HepG2 (cell line): ENCODE results near the gene THUMPD2. TPM values are rescaled to one million over a fixed set of nuclear protein-coding genes. Genes with fewer than 3 reads are reported as not detected.

ENCODE experiments used
- CENPT ChIP-seq: sonication (generic); formaldehyde crosslinking; IDR thresholded peaks from 2 replicates; pipeline ENCODE4 v1.8.0; 2022; ENCODE audit warnings: low read depth, mild to moderate bottlenecking, moderate library complexity, missing genetic modification reagents
- IRX3 ChIP-seq: sonication (generic); formaldehyde crosslinking; IDR thresholded peaks from 2 replicates; pipeline ENCODE4 v1.8.1; 2023; ENCODE audit warnings: mild to moderate bottlenecking, low read depth, missing genetic modification reagents, borderline replicate concordance
- KAT8 ChIP-seq: IDR thresholded peaks from 2 replicates; pipeline ENCODE4 v1.6.1; 2016; ENCODE audit warnings: missing genetic modification reagents, missing compliant biosample characterization
- KDM5A ChIP-seq: fragments of 200-600 bp; sonication (generic); IDR thresholded peaks from 2 replicates; pipeline ENCODE4 v1.7.0; 2018; ENCODE audit warnings: antibody characterized with exemption, mild to moderate bottlenecking, low read length, borderline replicate concordance
- MIER2 ChIP-seq: IDR thresholded peaks from 2 replicates; pipeline ENCODE4 v1.6.1; 2016; ENCODE audit warnings: missing biosample characterization, missing genetic modification reagents
- NR0B2 ChIP-seq: sonication (generic); formaldehyde crosslinking; IDR thresholded peaks from 2 replicates; pipeline ENCODE4 v1.4.0; 2020; ENCODE audit warnings: mild to moderate bottlenecking, missing genetic modification reagents
- PAF1 ChIP-seq: IDR thresholded peaks from 2 replicates; pipeline ENCODE4 v1.6.1; 2016; ENCODE audit warnings: missing genetic modification reagents, missing compliant biosample characterization
- SNAI1 ChIP-seq: sonication (generic); formaldehyde crosslinking; IDR thresholded peaks from 2 replicates; pipeline ENCODE4 v1.5.0; 2020; ENCODE audit warnings: mild to moderate bottlenecking, missing genetic modification reagents, borderline replicate concordance
- SP4 ChIP-seq: sonication (generic); formaldehyde crosslinking; IDR thresholded peaks from 2 replicates; pipeline ENCODE4 v1.8.1; 2023; ENCODE audit warnings: mild to moderate bottlenecking, missing genetic modification reagents
- SSRP1 ChIP-seq: IDR thresholded peaks from 2 replicates; pipeline ENCODE4 v1.6.1; 2016; ENCODE audit warnings: control low read depth
- TBX2 ChIP-seq: sonication (generic); formaldehyde crosslinking; IDR thresholded peaks from 2 replicates; pipeline ENCODE4 v1.5.0; 2020; ENCODE audit warnings: missing genetic modification reagents, mild to moderate bottlenecking, borderline replicate concordance
- ZNF318 ChIP-seq: sonication (generic); formaldehyde crosslinking; IDR thresholded peaks from 2 replicates; pipeline ENCODE4 v1.4.0; 2020; ENCODE audit warnings: mild to moderate bottlenecking, missing genetic modification reagents
- ZNF597 ChIP-seq: sonication (generic); formaldehyde crosslinking; IDR thresholded peaks from 2 replicates; pipeline ENCODE4 v1.5.0; 2020; ENCODE audit warnings: missing genetic modification reagents
- ZNF672 ChIP-seq: sonication (generic); formaldehyde crosslinking; IDR thresholded peaks from 2 replicates; pipeline ENCODE4 v1.8.1; 2022; ENCODE audit warnings: missing genetic modification reagents
- ZNF800 ChIP-seq: sonication (generic); formaldehyde crosslinking; IDR thresholded peaks from 2 replicates; pipeline ENCODE4 v1.4.0; 2020; ENCODE audit warnings: missing genetic modification reagents
- ZSCAN5A ChIP-seq: sonication (generic); formaldehyde crosslinking; IDR thresholded peaks from 2 replicates; pipeline ENCODE4 v1.8.0; 2022; ENCODE audit warnings: mild to moderate bottlenecking, missing genetic modification reagents, borderline replicate concordance
- polyA plus RNA-seq, 8 experiments: library from polyadenylated mRNA; depleted of rRNA in 3 of 8; stranded (reverse) in 7 of 8; unstranded in 1 of 8; fragments of >200 nt; fragmentation: Illumina TruSeq in 4 of 8; extraction: Trizol in 4 of 8; gene quantifications; 2 replicates each; pipeline versions ENCODE4 v1.2.1 to v1.2.3, GENCODE V29; 2011 to 2016; ENCODE audit warnings: low read depth in 4 of 8, missing spikeins in 1 of 8, mixed read lengths in 1 of 8; ENCODE audit not compliant: insufficient read depth in 1 of 8
- total RNA-seq, 5 experiments: library from RNA; depleted of rRNA; stranded (reverse); fragments of >200 nt; fragmentation: Illumina TruSeq; extraction: Trizol; gene quantifications; 2 replicates each; pipeline ENCODE4 v1.2.3, GENCODE V29; 2016; ENCODE audit warnings: low read depth in 1 of 5

Gene THUMPD2
- total and polyA plus RNA-seq, 2 of the 13 experiments (the other 11 are each of a cell fraction or from before 2014, with no cell fraction given), result 11.8 to 15.6 TPM

DNA sequence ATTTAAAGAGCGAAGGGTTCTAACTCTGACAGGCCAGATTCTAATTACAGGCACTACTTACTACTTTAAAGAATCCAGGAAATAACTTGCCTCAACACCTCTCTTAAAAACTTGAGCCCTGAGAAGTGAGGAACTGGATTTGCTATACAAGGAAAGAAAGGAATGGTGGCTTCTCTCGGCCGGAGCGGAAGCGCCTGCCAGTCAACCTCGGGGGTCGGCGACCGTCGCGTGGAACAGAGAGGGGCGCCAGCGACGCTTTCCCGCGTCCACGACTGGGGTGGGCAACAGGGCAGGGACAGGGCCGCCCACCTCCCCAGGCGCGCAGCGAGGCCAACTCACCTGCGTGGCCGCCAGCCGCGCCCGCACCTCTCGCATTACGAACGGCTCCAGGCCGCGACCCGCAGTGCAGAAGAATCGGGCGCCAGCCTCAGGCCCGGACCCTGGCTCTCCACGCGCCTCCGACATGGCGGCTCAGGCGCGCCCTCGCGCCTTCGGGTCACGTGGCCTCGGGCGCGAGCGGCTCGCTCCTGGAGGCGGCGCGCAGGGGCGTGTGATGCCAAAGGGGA is at the start of gene THUMPD2 (continued):
- TF ChIP-seq ZNF318 (peak; percentile 92; the same call in 1 of the 2 replicates), KAT8 (CRISPR knock-in tag) (peak; percentile 89), NR0B2 (CRISPR knock-in tag) (peak; percentile 98), TBX2 (CRISPR knock-in tag) (peak; percentile 88), SNAI1 (CRISPR knock-in tag) (peak; percentile 98), SSRP1 (no peak), CENPT (CRISPR knock-in tag) (peak; percentile 76; the same call in 1 of the 2 replicates), SP4 (CRISPR knock-in tag) (peak; percentile 57; the same call in 1 of the 2 replicates), IRX3 (peak; percentile 86), ZNF597 (CRISPR knock-in tag) (peak; percentile 43; the same call in 1 of the 2 replicates), MIER2 (CRISPR knock-in tag) (0 out of 2 replicates have a peak, but pooled peaks have one; percentile 24), ZNF800 (CRISPR knock-in tag) (peak; percentile 82; the same call in 1 of the 2 replicates), ZNF672 (CRISPR knock-in tag) (no peak), KDM5A (peak; percentile 75; the same call in 1 of the 2 replicates), ZSCAN5A (CRISPR knock-in tag) (peak; percentile 70; the same call in 1 of the 2 replicates), PAF1 (CRISPR knock-in tag) (no peak)
